Measurements from ENCODE around the gene TNFRSF14. TPM values are rescaled to one million over a fixed set of nuclear protein-coding genes. Genes with fewer than 3 reads are reported as not detected.
A peak's percentile ranks its signal among the peaks of the same experiment; 100 is the strongest.

TNFRSF14 gene
- 100 to 1,000 TPM in 1 of 2 donors, 10 to 100 TPM in 1; 93.2 to 118 TPM for total RNA-seq

GRCh38 chr1:2556277-2556677 lies at the start of gene TNFRSF14:
Gene TNFRSF14 (plus strand): TSS chr1:2556371. CDS start chr1:2556665, 294 bp downstream.
- no peaks in the 10 kb centered on the region for H3K9me3 Mint-ChIP-seq
- no peaks in the 10 kb centered on the region for H3K27me3 Mint-ChIP-seq
- peak; percentile 81 to 87 for ATAC-seq
- H3K4me3 Mint-ChIP-seq = peak within 1 kb of the TSS; percentile 94
- H3K36me3 Mint-ChIP-seq = no peaks in the 10 kb centered on the region
- H3K27ac Mint-ChIP-seq = peak within 1 kb of the TSS; percentile 92 to 98
- peak; percentile 87 for DNase-seq (ENCODE audit: low spot score)
- peaks cover 15 to 36% of the 10 kb centered on the region in 2 donors for H3K4me1 Mint-ChIP-seq (ENCODE audit: low read depth in 2 of 2)

GRCh38 chr1:2506901-2507565 lies 49.1 kb upstream of the TNFRSF14 start:
- Mint-ChIP-seq H3K4me3 (no peak overlapping the region), H3K36me3 (no peaks in the 10 kb centered on the region), H3K27me3 (no peaks in the 10 kb centered on the region), H3K9me3 (no peaks in the 10 kb centered on the region), H3K27ac (no peak overlapping the region), H3K4me1 (ENCODE audit: low read depth in 2 of 2) (no peaks in the 10 kb centered on the region)
- DNase-seq (ENCODE audit: low spot score) = no peak
- ATAC-seq = no peak

- ATAC-seq = no peak
Observed at GRCh38 chr1:2507744-2508155, 48.4 kb upstream of the TNFRSF14 start.

GRCh38 chr1:2508180-2508579 lies 48.0 kb upstream of the TNFRSF14 start:
- ATAC-seq = no peak
- no peaks in the 10 kb centered on the region for H3K27me3 Mint-ChIP-seq
- H3K27ac Mint-ChIP-seq = no peak overlapping the region
- no peaks in the 10 kb centered on the region for H3K4me1 Mint-ChIP-seq (ENCODE audit: low read depth in 2 of 2)
- H3K36me3 Mint-ChIP-seq = no peaks in the 10 kb centered on the region
- H3K4me3 Mint-ChIP-seq = no peak overlapping the region
- no peaks in the 10 kb centered on the region for H3K9me3 Mint-ChIP-seq
- no peak for DNase-seq (ENCODE audit: low spot score)

More at GRCh38 chr1:2507744-2508155, 48.4 kb upstream of the TNFRSF14 start:
- H3K36me3 Mint-ChIP-seq = no peaks in the 10 kb centered on the region
- DNase-seq (ENCODE audit: low spot score) = no peak
- no peak overlapping the region for H3K4me3 Mint-ChIP-seq
- H3K4me1 Mint-ChIP-seq (ENCODE audit: low read depth in 2 of 2) = no peaks in the 10 kb centered on the region
- no peaks in the 10 kb centered on the region for H3K27me3 Mint-ChIP-seq
- H3K9me3 Mint-ChIP-seq = no peaks in the 10 kb centered on the region
- no peak overlapping the region for H3K27ac Mint-ChIP-seq

GRCh38 chr1:2508751-2509150 lies 47.4 kb upstream of the TNFRSF14 start:
- DNase-seq (ENCODE audit: low spot score) (no peak), ATAC-seq (no peak)
- H3K4me3 Mint-ChIP-seq = no peak overlapping the region
- no peak overlapping the region for H3K27ac Mint-ChIP-seq
- H3K9me3 Mint-ChIP-seq = no peaks in the 10 kb centered on the region
- H3K36me3 Mint-ChIP-seq = no peaks in the 10 kb centered on the region
- no peaks in the 10 kb centered on the region for H3K27me3 Mint-ChIP-seq
- no peaks in the 10 kb centered on the region for H3K4me1 Mint-ChIP-seq (ENCODE audit: low read depth in 2 of 2)

GRCh38 chr1:2509589-2509988 lies 46.6 kb upstream of the TNFRSF14 start:
- DNase-seq (ENCODE audit: low spot score) (no peak), ATAC-seq (no peak)
- Mint-ChIP-seq H3K4me1 (ENCODE audit: low read depth in 2 of 2) (no peaks in the 10 kb centered on the region), H3K9me3 (no peaks in the 10 kb centered on the region), H3K27me3 (no peaks in the 10 kb centered on the region), H3K27ac (no peak overlapping the region), H3K36me3 (no peaks in the 10 kb centered on the region), H3K4me3 (no peak overlapping the region)

- no peaks in the 10 kb centered on the region for H3K9me3 Mint-ChIP-seq
- no peak overlapping the region for H3K27ac Mint-ChIP-seq
- no peaks in the 10 kb centered on the region for H3K4me1 Mint-ChIP-seq (ENCODE audit: low read depth in 2 of 2)
- no peaks in the 10 kb centered on the region for H3K27me3 Mint-ChIP-seq
- H3K4me3 Mint-ChIP-seq = no peak overlapping the region
- H3K36me3 Mint-ChIP-seq = no peaks in the 10 kb centered on the region
- DNase-seq (ENCODE audit: low spot score) = no peak
- no peak for ATAC-seq
Observed at GRCh38 chr1:2510366-2511155, 45.6 kb upstream of the TNFRSF14 start.

GRCh38 chr1:2512862-2513421 lies 43.2 kb upstream of the TNFRSF14 start:
- Mint-ChIP-seq H3K9me3 (no peaks in the 10 kb centered on the region), H3K36me3 (no peaks in the 10 kb centered on the region), H3K27me3 (no peaks in the 10 kb centered on the region), H3K4me1 (ENCODE audit: low read depth in 2 of 2) (no peaks in the 10 kb centered on the region), H3K27ac (no peak overlapping the region), H3K4me3 (no peak overlapping the region)
- ATAC-seq (no peak), DNase-seq (ENCODE audit: low spot score) (no peak)

- DNase-seq (ENCODE audit: low spot score) = no peak
- no peaks in the 10 kb centered on the region for H3K9me3 Mint-ChIP-seq
- no peaks in the 10 kb centered on the region for H3K4me1 Mint-ChIP-seq (ENCODE audit: low read depth in 2 of 2)
- no peak overlapping the region for H3K4me3 Mint-ChIP-seq
- no peaks in the 10 kb centered on the region for H3K27me3 Mint-ChIP-seq
- no peak for ATAC-seq
- H3K27ac Mint-ChIP-seq = no peak overlapping the region
- H3K36me3 Mint-ChIP-seq = no peaks in the 10 kb centered on the region
Observed at GRCh38 chr1:2513939-2514652, 42.1 kb upstream of the TNFRSF14 start.

- H3K27me3 Mint-ChIP-seq = no peaks in the 10 kb centered on the region
- H3K36me3 Mint-ChIP-seq = no peaks in the 10 kb centered on the region
- no peak overlapping the region for H3K27ac Mint-ChIP-seq
- H3K4me1 Mint-ChIP-seq (ENCODE audit: low read depth in 2 of 2) = no peaks in the 10 kb centered on the region
- H3K4me3 Mint-ChIP-seq = no peak overlapping the region
- DNase-seq (ENCODE audit: low spot score) = no peak
- H3K9me3 Mint-ChIP-seq = no peaks in the 10 kb centered on the region
- no peak for ATAC-seq
Observed at GRCh38 chr1:2514863-2515762, 41.1 kb upstream of the TNFRSF14 start.

- no peaks in the 10 kb centered on the region for H3K4me1 Mint-ChIP-seq (ENCODE audit: low read depth in 2 of 2)
- no peaks in the 10 kb centered on the region for H3K27me3 Mint-ChIP-seq
- no peak overlapping the region for H3K4me3 Mint-ChIP-seq
- no peak overlapping the region for H3K27ac Mint-ChIP-seq
- no peaks in the 10 kb centered on the region for H3K9me3 Mint-ChIP-seq
- H3K36me3 Mint-ChIP-seq = no peaks in the 10 kb centered on the region
- ATAC-seq = no peak
- DNase-seq (ENCODE audit: low spot score) = no peak
Observed at GRCh38 chr1:2515763-2516080, 40.4 kb upstream of the TNFRSF14 start.

- no peak for DNase-seq (ENCODE audit: low spot score)
- no peak for ATAC-seq
- no peaks in the 10 kb centered on the region for H3K4me1 Mint-ChIP-seq (ENCODE audit: low read depth in 2 of 2)
- H3K27ac Mint-ChIP-seq = no peak overlapping the region
- H3K27me3 Mint-ChIP-seq = no peaks in the 10 kb centered on the region
- no peaks in the 10 kb centered on the region for H3K36me3 Mint-ChIP-seq
- no peak overlapping the region for H3K4me3 Mint-ChIP-seq
- no peaks in the 10 kb centered on the region for H3K9me3 Mint-ChIP-seq
Observed at GRCh38 chr1:2516124-2516523, 40.0 kb upstream of the TNFRSF14 start.

- no peaks in the 10 kb centered on the region for H3K4me1 Mint-ChIP-seq (ENCODE audit: low read depth in 2 of 2)
- H3K27ac Mint-ChIP-seq = no peak overlapping the region
- no peak for DNase-seq (ENCODE audit: low spot score)
- no peak for ATAC-seq
- no peaks in the 10 kb centered on the region for H3K27me3 Mint-ChIP-seq
- no peaks in the 10 kb centered on the region for H3K9me3 Mint-ChIP-seq
- H3K4me3 Mint-ChIP-seq = no peak overlapping the region
- H3K36me3 Mint-ChIP-seq = no peaks in the 10 kb centered on the region
Observed at GRCh38 chr1:2516946-2517345, 39.2 kb upstream of the TNFRSF14 start.
